ENCODE data around the gene FOXN3. TPM values are rescaled to one million over a fixed set of nuclear protein-coding genes. Genes with fewer than 3 reads are reported as not detected.

The FOXN3 gene
- total and polyA plus RNA-seq, 2 donors (not counting 3 experiments of a cell fraction or from before 2014, with no cell fraction given): 16.9 to 41.8 TPM

DNA sequence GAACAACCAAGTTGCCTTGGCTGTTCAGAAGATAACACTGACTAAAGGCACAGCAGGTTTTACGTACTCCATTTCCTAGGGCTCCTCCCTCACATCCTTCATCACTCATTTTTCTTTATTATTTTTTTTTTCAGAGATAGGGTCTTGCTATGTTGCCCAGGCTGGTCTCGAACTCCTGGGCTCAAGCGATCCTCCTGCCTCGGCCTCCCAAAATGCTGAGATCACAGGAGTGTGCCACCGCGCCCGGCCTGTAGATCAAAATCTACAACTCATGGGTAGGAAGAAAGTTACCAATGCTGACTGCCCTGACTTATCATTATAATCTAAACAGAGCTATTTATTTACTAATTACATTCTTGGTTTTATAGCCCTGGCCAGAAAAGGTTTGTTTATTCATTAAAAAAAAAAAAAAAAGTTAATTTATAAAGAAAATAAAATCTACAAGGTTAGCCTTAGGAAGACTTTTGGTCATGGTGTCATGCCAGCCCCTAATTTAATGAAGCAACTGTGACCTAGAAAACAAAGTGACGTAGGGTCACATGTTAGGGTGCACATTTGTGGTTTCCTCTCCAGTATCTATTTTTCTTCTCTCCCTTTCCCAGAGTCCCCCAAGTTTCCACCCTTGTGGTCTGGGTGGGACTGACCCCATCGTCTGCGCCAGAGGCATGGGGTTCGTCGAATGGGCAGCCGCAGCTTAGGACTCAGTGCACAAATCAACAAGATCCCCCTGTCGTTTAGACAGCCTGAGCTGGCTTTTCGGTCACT, 19.0 kb upstream of the FOXN3 start:
- Histone ChIP-seq H3K4me1 (ENCODE audit: control insufficient read depth, extremely low read depth, insufficient read depth, low read length) (no peaks in the 10 kb centered on the region), H3K36me3 (ENCODE audit: control insufficient read depth in 2 of 2, extremely low read depth in 1 of 2, insufficient read depth in 2 of 2, low read length in 2 of 2) (no peaks in the 10 kb centered on the region), H3K4me3 (replicated peaks in 1 of 3; ENCODE audit: insufficient read depth in 1 of 3, low read depth in 1 of 3, low read length in 3 of 3) (no peak overlapping the region), H4K20me1 (replicated peaks; ENCODE audit: control insufficient read depth, extremely low read depth, insufficient read depth, low read length) (no peaks in the 10 kb centered on the region), H3K9me3 (replicated peaks; ENCODE audit: control insufficient read depth, insufficient read depth, low read length) (no peaks in the 10 kb centered on the region), H3K27me3 (ENCODE audit: control insufficient read depth in 2 of 2, insufficient read depth in 2 of 2, low read length in 2 of 2) (no peaks in the 10 kb centered on the region), H3K27ac (ENCODE audit: insufficient read depth, low read depth, low read length) (no peak overlapping the region), H2AFZ (ENCODE audit: low read depth, low read length) (no peak overlapping the region), H3K79me2 (ENCODE audit: control insufficient read depth, insufficient read depth, low read length) (no peaks in the 10 kb centered on the region), H3K9me1 (replicated peaks; ENCODE audit: control insufficient read depth, extremely low read depth, insufficient read depth, low read length) (no peaks in the 10 kb centered on the region), H3K4me2 (ENCODE audit: insufficient read depth, low read length) (no peak overlapping the region), H3K9ac (replicated peaks; ENCODE audit: extremely low read depth, insufficient read depth, low read length) (no peak overlapping the region)
- no TSS peak for BruUV-seq (replicated peaks)
- FAIRE-seq: no peak
- TF ChIP-seq POLR2AphosphoS5 (IDR thresholded peaks at IDR 0.05; ENCODE audit: insufficient read depth, low read depth, low read length) (no peak), MYC (IDR thresholded peaks at IDR 0.05; ENCODE audit: low read depth, low read length) (no peak), POLR2A (IDR thresholded peaks at IDR 0.05; ENCODE audit: low read depth, low read length) (no peak), FOS (IDR thresholded peaks at IDR 0.05; ENCODE audit: borderline replicate concordance, insufficient read depth, low read length) (no peak), GATA2 (IDR thresholded peaks at IDR 0.05; ENCODE audit: insufficient read depth, insufficient read length, low read depth, low read length) (no peak), EZH2 (IDR thresholded peaks at IDR 0.05; ENCODE audit: borderline replicate concordance, low read depth, low read length, severe bottlenecking) (no peak), MAX (IDR thresholded peaks at IDR 0.05; ENCODE audit: insufficient read depth, insufficient read length) (no peak)
- TF ChIP-seq, protein P1, sequence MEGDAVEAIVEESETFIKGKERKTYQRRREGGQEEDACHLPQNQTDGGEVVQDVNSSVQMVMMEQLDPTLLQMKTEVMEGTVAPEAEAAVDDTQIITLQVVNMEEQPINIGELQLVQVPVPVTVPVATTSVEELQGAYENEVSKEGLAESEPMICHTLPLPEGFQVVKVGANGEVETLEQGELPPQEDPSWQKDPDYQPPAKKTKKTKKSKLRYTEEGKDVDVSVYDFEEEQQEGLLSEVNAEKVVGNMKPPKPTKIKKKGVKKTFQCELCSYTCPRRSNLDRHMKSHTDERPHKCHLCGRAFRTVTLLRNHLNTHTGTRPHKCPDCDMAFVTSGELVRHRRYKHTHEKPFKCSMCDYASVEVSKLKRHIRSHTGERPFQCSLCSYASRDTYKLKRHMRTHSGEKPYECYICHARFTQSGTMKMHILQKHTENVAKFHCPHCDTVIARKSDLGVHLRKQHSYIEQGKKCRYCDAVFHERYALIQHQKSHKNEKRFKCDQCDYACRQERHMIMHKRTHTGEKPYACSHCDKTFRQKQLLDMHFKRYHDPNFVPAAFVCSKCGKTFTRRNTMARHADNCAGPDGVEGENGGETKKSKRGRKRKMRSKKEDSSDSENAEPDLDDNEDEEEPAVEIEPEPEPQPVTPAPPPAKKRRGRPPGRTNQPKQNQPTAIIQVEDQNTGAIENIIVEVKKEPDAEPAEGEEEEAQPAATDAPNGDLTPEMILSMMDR (IDR thresholded peaks at IDR 0.05; ENCODE audit: extremely low read depth in 1 of 2, insufficient read depth in 1 of 2, low read depth in 1 of 2, low read length in 2 of 2): no peak
- dilution Hi-C loops (cut with MboI; ENCODE audit: extremely low pct_ligation_motif_present, low sequenced_read_pairs): no loop called here
- intact Hi-C loops (cut with micrococcal nuclease): no loop called here
- DNase-seq (ENCODE audit: low read depth, low spot score): no peak
- POLR2A ChIA-PET: interaction anchor here (0.7 kb wide), 2 partner anchors 20 to 84 kb away, joined by 3 read pairs; no protein-coding TSS in a partner anchor
- CTCF ChIA-PET: interaction anchor here (0.7 kb wide), 1 partner anchor 281 kb away, joined by 3 read pairs; no protein-coding TSS in a partner anchor
